ENCODE results near the gene CCDC88B. TPM values are rescaled to one million over a fixed set of nuclear protein-coding genes. Genes with fewer than 3 reads are reported as not detected.

CCDC88B gene
- total and polyA plus RNA-seq, 4 donors: 3.5 to 4.9 (median 4.0) TPM

GRCh38 chr11:64355078-64355940 lies 15.3 kb downstream of the CCDC88B start:
- DNase-seq (ENCODE audit: low spot score): peak; percentile 72
- Histone ChIP-seq H3K4me1 (ENCODE audit: control insufficient read depth in 4 of 4, insufficient read depth in 4 of 4, low read length in 3 of 4) (peaks cover 9 to 38% (median 23%) of the 10 kb centered on the region in 4 donors), H3K9me3 (ENCODE audit: control insufficient read depth in 4 of 4, low read length in 3 of 4) (no peaks in the 10 kb centered on the region), H3K36me3 (ENCODE audit: control insufficient read depth in 4 of 4, insufficient read depth in 3 of 4, low read depth in 1 of 4, low read length in 3 of 4) (no peaks in the 10 kb centered on the region), H3K9ac (ENCODE audit: low read depth in 1 of 2, low read length in 2 of 2) (peak overlapping the region in 1 of 2 donors; percentile 11), H3K27ac (ENCODE audit: low read depth in 1 of 2, low read length in 2 of 2) (peak overlapping the region; percentile 9 to 54), H3K27me3 (ENCODE audit: control insufficient read depth in 4 of 4, insufficient read depth in 4 of 4, low read length in 3 of 4) (no peaks in the 10 kb centered on the region), H3K4me3 (ENCODE audit: low read depth in 1 of 3, low read length in 3 of 3) (peak overlapping the region in 1 of 3 donors; percentile 35)
- TF ChIP-seq FOXA1 (IDR thresholded peaks at IDR 0.05) (no peak), HNF4A (conservative IDR thresholded peaks at IDR 0.05) (peak in 1 of 2 donors; percentile 12), NR2F2 (IDR thresholded peaks at IDR 0.05) (peak; percentile 42), REST (IDR thresholded peaks at IDR 0.05) (no peak), HNF4G (IDR thresholded peaks at IDR 0.05) (no peak), CTCF (IDR thresholded peaks at IDR 0.05; ENCODE audit: low read depth, low read length, missing input control) (peak; percentile 59), JUND (IDR thresholded peaks at IDR 0.05) (peak in 1 of 2 donors; percentile 81), GABPA (IDR thresholded peaks at IDR 0.05 in 1 of 2, conservative IDR thresholded peaks at IDR 0.05 in 1 of 2) (peak in 1 of 2 donors; percentile 41), EGR1 (IDR thresholded peaks at IDR 0.05; ENCODE audit: low read depth in 2 of 2) (no peak), TAF1 (conservative IDR thresholded peaks at IDR 0.05) (no peak), RAD21 (IDR thresholded peaks at IDR 0.05) (peak; percentile 85 to 86), SP1 (IDR thresholded peaks at IDR 0.05) (no peak), FOXA2 (IDR thresholded peaks at IDR 0.05) (no peak), RXRA (IDR thresholded peaks at IDR 0.05) (peak in 1 of 2 donors; percentile 11), YY1 (IDR thresholded peaks at IDR 0.05) (no peak)
- TF ChIP-seq, protein P1, sequence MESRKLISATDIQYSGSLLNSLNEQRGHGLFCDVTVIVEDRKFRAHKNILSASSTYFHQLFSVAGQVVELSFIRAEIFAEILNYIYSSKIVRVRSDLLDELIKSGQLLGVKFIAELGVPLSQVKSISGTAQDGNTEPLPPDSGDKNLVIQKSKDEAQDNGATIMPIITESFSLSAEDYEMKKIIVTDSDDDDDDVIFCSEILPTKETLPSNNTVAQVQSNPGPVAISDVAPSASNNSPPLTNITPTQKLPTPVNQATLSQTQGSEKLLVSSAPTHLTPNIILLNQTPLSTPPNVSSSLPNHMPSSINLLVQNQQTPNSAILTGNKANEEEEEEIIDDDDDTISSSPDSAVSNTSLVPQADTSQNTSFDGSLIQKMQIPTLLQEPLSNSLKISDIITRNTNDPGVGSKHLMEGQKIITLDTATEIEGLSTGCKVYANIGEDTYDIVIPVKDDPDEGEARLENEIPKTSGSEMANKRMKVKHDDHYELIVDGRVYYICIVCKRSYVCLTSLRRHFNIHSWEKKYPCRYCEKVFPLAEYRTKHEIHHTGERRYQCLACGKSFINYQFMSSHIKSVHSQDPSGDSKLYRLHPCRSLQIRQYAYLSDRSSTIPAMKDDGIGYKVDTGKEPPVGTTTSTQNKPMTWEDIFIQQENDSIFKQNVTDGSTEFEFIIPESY (IDR thresholded peaks at IDR 0.05): no peak
- TF ChIP-seq, protein P2, sequence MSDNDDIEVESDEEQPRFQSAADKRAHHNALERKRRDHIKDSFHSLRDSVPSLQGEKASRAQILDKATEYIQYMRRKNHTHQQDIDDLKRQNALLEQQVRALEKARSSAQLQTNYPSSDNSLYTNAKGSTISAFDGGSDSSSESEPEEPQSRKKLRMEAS (IDR thresholded peaks at IDR 0.05): no peak
- TF ChIP-seq, protein P3, sequence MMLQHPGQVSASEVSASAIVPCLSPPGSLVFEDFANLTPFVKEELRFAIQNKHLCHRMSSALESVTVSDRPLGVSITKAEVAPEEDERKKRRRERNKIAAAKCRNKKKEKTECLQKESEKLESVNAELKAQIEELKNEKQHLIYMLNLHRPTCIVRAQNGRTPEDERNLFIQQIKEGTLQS (IDR thresholded peaks at IDR 0.05): peak; percentile 77
- 19% methylated on average over 23 of the region's 23 CpGs for WGBS

Data from liver (tissue), 9 donors.